Fibroblast of skin of right quadriceps (primary cell): ENCODE results near the gene DMXL1.

Experiments used
- DNase-seq: peaks from one replicate; pipeline ENCODE4 v3.0.0-alpha.2; 2013

DMXL1 gene

DNA sequence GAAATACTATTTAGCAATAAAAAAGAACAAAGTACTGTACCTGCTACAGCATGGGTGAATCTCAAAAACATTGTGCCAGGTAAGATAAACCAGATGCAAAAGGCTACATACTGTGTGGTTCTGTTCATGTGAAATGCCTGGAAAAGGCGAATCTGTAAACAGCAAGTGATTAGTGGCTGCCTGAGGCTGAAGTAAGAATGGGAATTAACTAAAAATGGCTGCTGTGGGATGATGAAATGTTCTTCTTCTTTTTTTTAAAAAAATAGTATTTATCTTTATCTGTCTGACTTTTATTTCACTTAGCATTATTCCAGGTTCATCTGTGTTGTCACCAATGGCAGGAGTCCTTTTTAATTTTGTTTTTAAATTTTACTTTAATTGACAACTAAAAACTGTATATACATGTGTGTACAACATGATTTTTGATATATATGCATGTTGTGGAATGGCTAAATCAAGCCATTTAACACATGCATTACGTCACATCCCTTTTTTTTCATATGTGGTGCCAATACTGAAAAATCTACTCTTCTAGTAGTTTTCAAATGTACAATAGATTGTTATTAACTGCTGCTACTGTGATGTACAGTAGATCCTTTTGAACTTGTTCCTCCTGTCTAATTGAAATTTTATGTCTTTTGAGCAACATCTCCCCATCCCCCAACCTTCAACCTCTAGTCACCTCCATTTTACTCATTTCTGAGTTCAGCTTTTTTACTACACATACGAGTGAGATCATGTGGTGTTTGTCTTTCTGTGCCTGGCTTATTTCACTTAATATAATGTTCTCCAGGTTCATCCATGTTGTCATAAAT lies 222.0 kb downstream of the DMXL1 start:
- no peak for DNase-seq

DNA sequence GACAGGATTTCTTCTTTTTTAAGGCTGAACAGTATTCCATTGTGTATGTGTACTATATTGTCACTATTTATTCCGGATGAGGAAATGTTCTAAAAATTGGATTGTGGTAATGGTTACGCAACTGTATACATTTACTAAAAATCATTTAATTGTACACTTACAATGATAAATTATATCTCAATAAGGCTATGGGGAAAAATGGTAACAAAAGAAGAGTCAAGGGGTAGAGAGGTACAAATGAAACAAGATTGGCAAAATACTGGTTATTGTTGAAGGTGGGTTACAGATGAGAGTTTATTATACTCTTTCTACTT lies 222.6 kb downstream of the DMXL1 start:
- no peak for DNase-seq
